Calu3 (cell line): ENCODE data around the gene STAT3. TPM values are rescaled to one million over a fixed set of nuclear protein-coding genes. Genes with fewer than 3 reads are reported as not detected.
A peak's percentile ranks its signal among the peaks of the same experiment; 100 is the strongest.

Experiments used
- BruUV-seq: library from RNA; stranded (reverse); fragments of 400-500 nt; replicated peaks from 2 replicates; lab custom pipeline; 2021; lab: Mats Ljungman, UMichigan
- CTCF ChIA-PET: fragments of 300-600 bp; sonication (Branson Sonifier 250); formaldehyde crosslinking; loops from one replicate; lab custom pipeline; 2022; ENCODE audit warnings: antibody characterized with exemption; lab: Charles Lee
- DNase-seq: peaks from one replicate; pipeline ENCODE4 v3.0.0; 2022
- H3K27ac Mint-ChIP-seq: one replicate; pipeline ENCODE4 v1.8.0; 2022; ENCODE audit warnings: mixed read lengths; ENCODE audit not compliant: unreplicated experiment
- H3K27me3 Mint-ChIP-seq: one replicate; pipeline ENCODE4 v1.8.0; 2022; ENCODE audit warnings: mixed read lengths; ENCODE audit not compliant: unreplicated experiment
- H3K36me3 Mint-ChIP-seq: one replicate; pipeline ENCODE4 v1.8.0; 2022; ENCODE audit warnings: mild to moderate bottlenecking, moderate library complexity, mixed read lengths; ENCODE audit not compliant: insufficient read depth, unreplicated experiment
- H3K4me1 Mint-ChIP-seq: one replicate; pipeline ENCODE4 v1.8.0; 2022; ENCODE audit warnings: mild to moderate bottlenecking, low read depth, mixed read lengths; ENCODE audit not compliant: unreplicated experiment
- H3K4me3 Mint-ChIP-seq: one replicate; pipeline ENCODE4 v1.8.0; 2022; ENCODE audit warnings: mild to moderate bottlenecking, low read depth, moderate library complexity, mixed read lengths; ENCODE audit not compliant: unreplicated experiment
- H3K9me3 Mint-ChIP-seq: one replicate; pipeline ENCODE4 v1.8.0; 2022; ENCODE audit warnings: low read depth, mixed read lengths; ENCODE audit not compliant: unreplicated experiment
- CTCF ChIP-seq: fragments of 200-600 bp; IDR thresholded peaks from one replicate; pipeline ENCODE4 v1.8.0; 2022; ENCODE audit warnings: antibody characterized with exemption; ENCODE audit not compliant: unreplicated experiment
- intact Hi-C: fragments of 100-400 bp; cut with micrococcal nuclease; formaldehyde crosslinking; loops from one replicate; pipeline ENCODE4 v1.10.0; 2022; ENCODE audit not compliant: unreplicated experiment
- total RNA-seq: library from RNA; stranded (reverse); gene quantifications from 2 replicates; pipeline ENCODE4 v1.2.3, GENCODE V29; 2022

The STAT3 gene
- total RNA-seq, 1 experiment from 2014 or later, result 183 TPM

- no peak for TF ChIP-seq CTCF
- CTCF ChIA-PET, result interaction anchor here (0.6 to 1.2 kb wide), 2 partner anchors 89 to 202 kb away, joined by 4 read pairs; no protein-coding TSS in a partner anchor
- H3K9me3 Mint-ChIP-seq, result no peaks in the 10 kb centered on the region
- intact Hi-C loops, result no loop called here
- H3K4me3 Mint-ChIP-seq, result no peak overlapping the region
- no peak overlapping the region for H3K27ac Mint-ChIP-seq
- BruUV-seq, result no TSS peak
- H3K36me3 Mint-ChIP-seq, result peaks cover 36% of the 10 kb centered on the region
- H3K27me3 Mint-ChIP-seq, result no peaks in the 10 kb centered on the region
- DNase-seq, result no peak
- peaks cover 8% of the 10 kb centered on the region for H3K4me1 Mint-ChIP-seq
Measured at GRCh38 chr17:42313389-42313772, 74.9 kb downstream of the STAT3 start.

GRCh38 chr17:42312285-42313130 is 75.7 kb downstream of the STAT3 start:
- peaks cover 2% of the 10 kb centered on the region for H3K4me1 Mint-ChIP-seq
- intact Hi-C loops, result no loop called here
- TF ChIP-seq CTCF, result no peak

GRCh38 chr17:42312035-42312284 is 76.3 kb downstream of the STAT3 start:
- no peak overlapping the region for H3K4me3 Mint-ChIP-seq
- H3K36me3 Mint-ChIP-seq, result peaks cover 35% of the 10 kb centered on the region
- no peaks in the 10 kb centered on the region for H3K4me1 Mint-ChIP-seq
- no peak for TF ChIP-seq CTCF
- BruUV-seq, result no TSS peak
- H3K27me3 Mint-ChIP-seq, result no peaks in the 10 kb centered on the region
- no peak for DNase-seq
- no peaks in the 10 kb centered on the region for H3K9me3 Mint-ChIP-seq
- intact Hi-C loops, result no loop called here
- peak overlapping the region; percentile 10 for H3K27ac Mint-ChIP-seq
- CTCF ChIA-PET, result interaction anchor here (0.9 kb wide), 1 partner anchor 10 kb away, joined by 4 read pairs; no protein-coding TSS in a partner anchor

More at GRCh38 chr17:42312285-42313130, 75.7 kb downstream of the STAT3 start:
- no peak for DNase-seq
- H3K4me3 Mint-ChIP-seq, result no peak overlapping the region
- no TSS peak for BruUV-seq
- H3K36me3 Mint-ChIP-seq, result peaks cover 35% of the 10 kb centered on the region
- H3K27me3 Mint-ChIP-seq, result no peaks in the 10 kb centered on the region
- H3K27ac Mint-ChIP-seq, result no peak overlapping the region
- CTCF ChIA-PET, result interaction anchor here (0.6 kb wide), 1 partner anchor 203 kb away, joined by 4 read pairs; no protein-coding TSS in a partner anchor
- H3K9me3 Mint-ChIP-seq, result no peaks in the 10 kb centered on the region

- no peaks in the 10 kb centered on the region for H3K27me3 Mint-ChIP-seq
- no peak overlapping the region for H3K4me3 Mint-ChIP-seq
- intact Hi-C loops, result no loop called here
- no TSS peak for BruUV-seq
- no peaks in the 10 kb centered on the region for H3K9me3 Mint-ChIP-seq
- CTCF ChIA-PET, result interaction anchor here (0.9 kb wide), 1 partner anchor 10 kb away, joined by 4 read pairs; no protein-coding TSS in a partner anchor
- no peak for DNase-seq
- peaks cover 35% of the 10 kb centered on the region for H3K36me3 Mint-ChIP-seq
- TF ChIP-seq CTCF, result no peak
- H3K4me1 Mint-ChIP-seq, result no peaks in the 10 kb centered on the region
- peak overlapping the region; percentile 10 for H3K27ac Mint-ChIP-seq
Measured at GRCh38 chr17:42311240-42312034, 76.8 kb downstream of the STAT3 start.
